Stimulated activated memory B cell treated with anti-CD40 and anti-IgM and Interleukin-4, amounts not matched to agents 10 μg/mL and 1 μg/mL and 100 μg/mL, for 72 hours (primary cell): ENCODE data around the gene CEP57L1.
"Not testable (repeated sequence)": the region's sequence is repeated elsewhere in the genome, so short reads cannot be mapped to it uniquely, and the experiment has no call there.

Experiments
- ATAC-seq: fragments of 150-1000 bp; cut with Tn5 transposase; 2 replicates; pipeline ENCODE4 v1.10.0; 2021
- H3K27ac Mint-ChIP-seq: one replicate; pipeline ENCODE4 v1.8.0; 2022; ENCODE audit warnings: mild to moderate bottlenecking, mixed read lengths
- H3K27me3 Mint-ChIP-seq: one replicate; pipeline ENCODE4 v1.8.0; 2022; ENCODE audit warnings: mixed read lengths
- H3K36me3 Mint-ChIP-seq: one replicate; pipeline ENCODE4 v1.8.0; 2022; ENCODE audit warnings: mixed read lengths
- H3K4me1 Mint-ChIP-seq: one replicate; pipeline ENCODE4 v1.8.0; 2022; ENCODE audit warnings: mixed read lengths
- H3K4me3 Mint-ChIP-seq: one replicate; pipeline ENCODE4 v1.8.0; 2022; ENCODE audit warnings: mild to moderate bottlenecking, moderate library complexity, mixed read lengths
- H3K9me3 Mint-ChIP-seq: one replicate; pipeline ENCODE4 v1.8.0; 2022; ENCODE audit warnings: mixed read lengths

Gene CEP57L1

DNA sequence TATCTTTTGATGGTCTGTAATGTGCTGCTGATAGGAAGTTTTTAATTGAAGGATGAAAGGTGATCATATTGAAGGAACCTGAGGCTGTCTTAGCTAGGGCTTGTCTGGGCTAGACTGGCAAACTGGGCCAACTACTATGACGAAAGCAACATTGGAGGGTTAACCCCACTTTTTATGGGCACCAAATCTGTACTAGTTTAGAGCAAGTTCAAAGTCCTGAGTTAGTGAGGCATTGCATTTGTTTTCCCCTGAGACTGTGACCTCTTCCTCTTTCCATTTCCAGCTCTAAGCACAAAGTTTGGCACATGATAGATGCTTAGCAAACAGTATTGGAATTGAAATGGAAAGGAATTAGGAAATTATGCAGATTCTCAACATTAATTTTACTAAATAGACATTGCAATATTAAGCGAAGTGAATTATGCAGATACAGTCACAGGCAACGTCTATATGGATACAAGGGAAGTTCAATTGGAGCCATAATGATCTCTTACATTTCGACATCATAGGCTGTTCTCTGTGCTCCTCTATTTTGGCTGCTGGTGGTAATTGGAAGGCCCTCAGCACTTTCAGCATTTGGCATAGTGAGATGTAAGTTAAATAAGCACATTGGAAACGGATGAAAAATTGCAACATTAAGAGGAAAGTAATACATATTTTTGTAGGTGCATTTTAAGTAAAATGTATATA, 22.2 kb downstream of the CEP57L1 start:
- no peak overlapping the region for H3K4me3 Mint-ChIP-seq
- no peaks in the 10 kb centered on the region for H3K27me3 Mint-ChIP-seq
- peak; percentile 97 for ATAC-seq
- H3K36me3 Mint-ChIP-seq = no peaks in the 10 kb centered on the region
- H3K4me1 Mint-ChIP-seq = peaks cover 40% of the 10 kb centered on the region
- no peaks in the 10 kb centered on the region for H3K9me3 Mint-ChIP-seq
- no peak overlapping the region for H3K27ac Mint-ChIP-seq

DNA sequence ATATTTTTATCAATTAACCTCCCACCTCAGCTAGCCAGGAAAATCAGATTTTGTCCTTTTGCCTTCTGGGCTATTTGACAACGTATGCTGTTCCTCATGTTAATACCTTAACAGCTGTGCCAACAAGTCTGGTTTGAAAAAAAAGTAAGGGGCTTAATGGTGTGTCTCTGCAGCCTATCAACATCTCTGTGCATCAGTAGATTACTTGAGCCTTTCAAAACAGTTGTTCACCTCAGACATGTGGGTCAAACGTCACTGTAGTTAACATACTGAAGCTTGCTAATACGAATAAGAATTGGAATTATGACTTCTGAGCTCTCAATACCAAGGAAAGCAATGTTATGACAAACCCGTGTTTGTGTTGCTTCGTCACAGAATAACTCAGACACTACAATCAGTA, 23.0 kb downstream of the CEP57L1 start:
- peaks cover 36% of the 10 kb centered on the region for H3K4me1 Mint-ChIP-seq
- H3K9me3 Mint-ChIP-seq = no peaks in the 10 kb centered on the region
- H3K36me3 Mint-ChIP-seq = no peaks in the 10 kb centered on the region
- no peak overlapping the region for H3K4me3 Mint-ChIP-seq
- ATAC-seq = no peak
- H3K27ac Mint-ChIP-seq = no peak overlapping the region
- H3K27me3 Mint-ChIP-seq = no peaks in the 10 kb centered on the region

GRCh38 chr6:109118871-109119354, 23.6 kb downstream of the CEP57L1 start:
- ATAC-seq = no peak
- no peaks in the 10 kb centered on the region for H3K9me3 Mint-ChIP-seq
- peaks cover 36% of the 10 kb centered on the region for H3K4me1 Mint-ChIP-seq
- H3K4me3 Mint-ChIP-seq = no peak overlapping the region
- no peak overlapping the region for H3K27ac Mint-ChIP-seq
- no peaks in the 10 kb centered on the region for H3K27me3 Mint-ChIP-seq
- H3K36me3 Mint-ChIP-seq = no peaks in the 10 kb centered on the region

GRCh38 chr6:109121411-109121810, 26.1 kb downstream of the CEP57L1 start:
- H3K4me3 Mint-ChIP-seq = no peak overlapping the region
- H3K9me3 Mint-ChIP-seq = no peaks in the 10 kb centered on the region
- H3K36me3 Mint-ChIP-seq = no peaks in the 10 kb centered on the region
- H3K4me1 Mint-ChIP-seq = peaks cover 36% of the 10 kb centered on the region
- no peak for ATAC-seq
- H3K27me3 Mint-ChIP-seq = no peaks in the 10 kb centered on the region
- H3K27ac Mint-ChIP-seq = no peak overlapping the region

GRCh38 chr6:109124219-109124618, 28.9 kb downstream of the CEP57L1 start:
- no peak overlapping the region for H3K4me3 Mint-ChIP-seq
- no peaks in the 10 kb centered on the region for H3K9me3 Mint-ChIP-seq
- no peak for ATAC-seq
- H3K27me3 Mint-ChIP-seq = no peaks in the 10 kb centered on the region
- H3K4me1 Mint-ChIP-seq = peaks cover 18% of the 10 kb centered on the region
- H3K27ac Mint-ChIP-seq = no peak overlapping the region
- peaks cover 14% of the 10 kb centered on the region for H3K36me3 Mint-ChIP-seq

DNA sequence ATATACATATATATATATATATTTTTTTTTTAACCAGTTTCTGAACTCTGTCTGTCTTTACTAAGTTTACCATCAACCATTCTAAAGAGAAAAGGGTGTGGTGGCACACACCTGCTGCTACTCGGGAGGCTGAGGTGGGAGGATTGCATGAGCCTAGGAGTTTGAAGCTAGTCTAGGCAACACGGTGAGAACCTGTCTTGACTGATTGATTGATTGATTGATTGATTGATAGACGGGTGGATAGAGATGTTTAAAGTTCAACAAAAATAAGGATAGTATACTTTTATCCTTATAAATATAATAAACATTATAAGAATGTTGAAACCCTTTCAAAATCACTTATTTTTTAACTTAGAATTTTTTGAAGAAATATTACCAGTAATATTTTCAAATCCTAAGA, 30.2 kb downstream of the CEP57L1 start:
- Mint-ChIP-seq H3K36me3 (peaks cover 20% of the 10 kb centered on the region), H3K27ac (no peak overlapping the region), H3K4me3 (no peak overlapping the region), H3K27me3 (no peaks in the 10 kb centered on the region), H3K4me1 (peaks cover 9% of the 10 kb centered on the region), H3K9me3 (no peaks in the 10 kb centered on the region)
- no peak for ATAC-seq

DNA sequence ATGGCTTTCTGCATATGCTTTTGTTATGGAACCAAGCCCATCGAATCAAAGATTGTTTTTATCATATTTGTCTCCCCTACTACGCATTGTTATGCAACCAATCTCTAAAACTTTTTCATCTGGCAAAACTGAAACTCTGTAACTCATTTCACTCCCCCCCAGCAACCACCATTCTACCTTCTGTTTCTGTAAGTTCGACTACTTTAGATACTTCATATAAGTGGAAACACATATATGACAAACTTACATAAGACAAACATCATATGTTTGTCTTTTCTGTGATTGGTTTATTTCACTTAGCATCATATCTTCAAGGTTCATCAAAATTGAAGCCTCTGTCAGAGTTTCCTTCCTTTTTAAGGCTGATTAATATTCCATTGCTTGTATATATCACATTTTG, 34.8 kb downstream of the CEP57L1 start:
- no peak overlapping the region for H3K4me3 Mint-ChIP-seq
- no peak for ATAC-seq
- H3K4me1 Mint-ChIP-seq = no peaks in the 10 kb centered on the region

GRCh38 chr6:109135600-109135999, 40.3 kb downstream of the CEP57L1 start:
- H3K4me1 Mint-ChIP-seq, H3K36me3 Mint-ChIP-seq, H3K27me3 Mint-ChIP-seq, ATAC-seq, H3K9me3 Mint-ChIP-seq, H3K27ac Mint-ChIP-seq, H3K4me3 Mint-ChIP-seq: not testable (repeated sequence)

More for the DNA sequence above, 34.8 kb downstream of the CEP57L1 start:
- Mint-ChIP-seq H3K27ac (no peak overlapping the region), H3K9me3 (no peaks in the 10 kb centered on the region), H3K36me3 (peaks cover 30% of the 10 kb centered on the region), H3K27me3 (no peaks in the 10 kb centered on the region)

DNA sequence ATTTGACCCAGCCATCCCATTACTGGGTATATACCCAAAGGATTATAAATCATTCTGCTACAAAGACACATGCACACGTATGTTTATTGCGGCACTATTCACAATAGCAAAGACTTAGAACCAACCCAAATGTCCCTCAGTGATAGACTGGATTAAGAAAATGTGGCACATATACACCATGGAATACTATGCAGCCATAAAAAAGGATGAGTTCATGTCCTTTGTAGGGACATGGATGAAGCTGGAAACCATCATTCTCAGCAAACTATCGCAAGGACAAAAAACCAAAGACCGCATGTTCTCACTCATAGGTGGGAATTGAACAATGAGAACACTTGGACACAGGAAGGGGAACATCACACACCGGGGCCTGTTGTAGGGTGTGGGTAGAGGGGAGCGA, 40.7 kb downstream of the CEP57L1 start:
- H3K27ac Mint-ChIP-seq, H3K27me3 Mint-ChIP-seq, H3K4me1 Mint-ChIP-seq, H3K9me3 Mint-ChIP-seq, H3K36me3 Mint-ChIP-seq, H3K4me3 Mint-ChIP-seq, ATAC-seq: not testable (repeated sequence)

DNA sequence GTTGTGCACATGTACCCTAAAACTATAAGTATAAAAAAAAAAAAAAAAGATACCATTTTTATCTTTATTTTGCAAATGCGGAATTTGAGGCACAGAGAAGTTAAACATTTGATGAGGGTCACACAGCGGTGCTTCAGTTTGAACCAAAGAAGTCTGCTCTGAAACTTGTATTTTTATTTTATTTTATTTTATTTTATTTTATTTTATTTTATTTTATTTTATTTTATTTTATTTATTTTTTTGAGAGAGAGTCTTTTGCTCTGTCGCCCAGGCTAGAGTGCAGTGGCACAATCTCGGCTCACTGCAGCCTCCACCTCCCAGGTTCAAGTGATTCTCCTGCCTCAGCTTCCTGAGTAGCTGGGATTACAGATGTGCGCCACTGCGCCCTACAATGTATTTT, 41.2 kb downstream of the CEP57L1 start:
- H3K27me3 Mint-ChIP-seq, ATAC-seq, H3K27ac Mint-ChIP-seq, H3K36me3 Mint-ChIP-seq, H3K4me3 Mint-ChIP-seq, H3K9me3 Mint-ChIP-seq, H3K4me1 Mint-ChIP-seq: not testable (repeated sequence)

- H3K27ac Mint-ChIP-seq = no peak overlapping the region
- peaks cover 13% of the 10 kb centered on the region for H3K36me3 Mint-ChIP-seq
- peaks cover 3% of the 10 kb centered on the region for H3K9me3 Mint-ChIP-seq
- ATAC-seq = no peak
- no peak overlapping the region for H3K4me3 Mint-ChIP-seq
- no peaks in the 10 kb centered on the region for H3K4me1 Mint-ChIP-seq
- no peaks in the 10 kb centered on the region for H3K27me3 Mint-ChIP-seq
These were observed 43.8 kb downstream of the CEP57L1 start for GRCh38 chr6:109139109-109139508.

- ATAC-seq = not testable (repeated sequence)
These were observed 46.8 kb downstream of the CEP57L1 start for GRCh38 chr6:109142067-109142466.

GRCh38 chr6:109143191-109143590, 47.9 kb downstream of the CEP57L1 start:
- ATAC-seq = no peak
- no peaks in the 10 kb centered on the region for H3K4me1 Mint-ChIP-seq
- H3K9me3 Mint-ChIP-seq = peaks cover 3% of the 10 kb centered on the region
- H3K36me3 Mint-ChIP-seq = peaks cover 13% of the 10 kb centered on the region
- no peaks in the 10 kb centered on the region for H3K27me3 Mint-ChIP-seq
- H3K27ac Mint-ChIP-seq = peak overlapping the region; percentile 67
- H3K4me3 Mint-ChIP-seq = no peak overlapping the region

More at GRCh38 chr6:109142067-109142466, 46.8 kb downstream of the CEP57L1 start:
- H3K4me3 Mint-ChIP-seq, H3K4me1 Mint-ChIP-seq, H3K27ac Mint-ChIP-seq, H3K9me3 Mint-ChIP-seq, H3K27me3 Mint-ChIP-seq: not testable (repeated sequence)
- H3K36me3 Mint-ChIP-seq = peaks cover 13% of the 10 kb centered on the region

- peaks cover 26% of the 10 kb centered on the region for H3K36me3 Mint-ChIP-seq
- not testable (repeated sequence) for H3K4me3 Mint-ChIP-seq, H3K9me3 Mint-ChIP-seq, ATAC-seq, H3K27me3 Mint-ChIP-seq, H3K4me1 Mint-ChIP-seq, H3K27ac Mint-ChIP-seq
These were observed 52.9 kb downstream of the CEP57L1 start for GRCh38 chr6:109148251-109148650.

DNA sequence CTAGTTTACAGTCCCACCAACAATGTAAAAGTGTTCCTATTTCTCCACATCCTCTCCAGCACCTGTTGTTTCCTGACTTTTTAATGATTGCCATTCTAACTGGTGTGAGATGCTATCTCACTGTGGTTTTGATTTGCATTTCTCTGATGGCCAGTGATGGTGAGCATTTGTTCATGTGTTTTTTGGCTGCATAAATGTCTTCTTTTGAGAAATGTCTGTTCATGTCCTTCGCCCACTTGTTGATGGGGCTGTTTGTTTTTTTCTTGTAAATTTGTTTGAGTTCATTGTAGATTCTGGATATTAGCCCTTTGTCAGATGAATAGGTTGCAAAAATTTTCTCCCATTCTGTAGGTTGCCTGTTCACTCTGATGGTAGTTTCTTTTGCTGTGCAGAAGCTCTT, 53.4 kb downstream of the CEP57L1 start:
- not testable (repeated sequence) for H3K27me3 Mint-ChIP-seq, H3K27ac Mint-ChIP-seq, H3K4me3 Mint-ChIP-seq, H3K4me1 Mint-ChIP-seq, H3K9me3 Mint-ChIP-seq, ATAC-seq
- peaks cover 26% of the 10 kb centered on the region for H3K36me3 Mint-ChIP-seq

DNA sequence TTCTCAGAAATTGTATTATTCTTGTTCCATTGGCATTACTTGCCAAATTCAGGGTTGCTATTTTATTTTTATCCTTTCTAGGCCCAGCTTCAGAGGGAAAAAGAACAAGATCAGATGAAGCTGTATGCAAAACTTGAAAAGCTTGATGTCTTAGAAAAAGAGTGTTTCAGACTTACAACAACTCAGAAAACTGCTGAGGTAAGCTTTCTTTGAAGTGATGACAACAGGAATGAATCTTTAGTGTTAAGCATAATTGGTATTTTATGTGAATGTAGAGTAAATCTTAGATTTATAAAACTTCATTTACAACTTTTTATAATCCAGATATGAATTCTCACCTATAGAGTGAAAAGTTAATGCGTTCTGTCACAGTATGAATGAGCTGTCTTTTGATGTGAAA, 58.4 kb downstream of the CEP57L1 start:
- Mint-ChIP-seq H3K4me1 (no peaks in the 10 kb centered on the region), H3K4me3 (no peak overlapping the region), H3K27me3 (no peaks in the 10 kb centered on the region), H3K27ac (no peak overlapping the region), H3K36me3 (peaks cover 54% of the 10 kb centered on the region), H3K9me3 (peaks cover 6% of the 10 kb centered on the region)
- no peak for ATAC-seq
